ENCODE measurements around the gene ZSWIM5.
"Not testable (repeated sequence)": the region's sequence is repeated elsewhere in the genome, so short reads cannot be mapped to it uniquely, and the experiment has no call there.

DNA sequence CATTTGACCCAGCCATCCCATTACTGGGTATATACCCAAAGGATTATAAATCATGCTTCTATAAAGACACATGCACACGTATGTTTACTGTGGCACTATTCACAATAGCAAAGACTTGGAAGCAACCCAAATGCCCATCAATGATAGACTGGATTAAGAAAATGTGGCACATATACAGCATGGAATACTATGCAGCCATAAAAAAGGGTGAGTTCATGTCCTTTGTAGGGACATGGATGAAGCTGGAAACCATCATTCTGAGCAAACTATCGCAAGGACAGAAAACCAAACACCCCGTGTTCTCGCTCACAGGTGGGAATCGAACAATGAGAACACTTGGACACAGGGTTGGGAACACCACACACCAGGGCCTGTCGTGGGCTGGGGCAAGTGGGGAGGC is 38.5 kb downstream of the ZSWIM5 start:
- TF ChIP-seq, protein P1, sequence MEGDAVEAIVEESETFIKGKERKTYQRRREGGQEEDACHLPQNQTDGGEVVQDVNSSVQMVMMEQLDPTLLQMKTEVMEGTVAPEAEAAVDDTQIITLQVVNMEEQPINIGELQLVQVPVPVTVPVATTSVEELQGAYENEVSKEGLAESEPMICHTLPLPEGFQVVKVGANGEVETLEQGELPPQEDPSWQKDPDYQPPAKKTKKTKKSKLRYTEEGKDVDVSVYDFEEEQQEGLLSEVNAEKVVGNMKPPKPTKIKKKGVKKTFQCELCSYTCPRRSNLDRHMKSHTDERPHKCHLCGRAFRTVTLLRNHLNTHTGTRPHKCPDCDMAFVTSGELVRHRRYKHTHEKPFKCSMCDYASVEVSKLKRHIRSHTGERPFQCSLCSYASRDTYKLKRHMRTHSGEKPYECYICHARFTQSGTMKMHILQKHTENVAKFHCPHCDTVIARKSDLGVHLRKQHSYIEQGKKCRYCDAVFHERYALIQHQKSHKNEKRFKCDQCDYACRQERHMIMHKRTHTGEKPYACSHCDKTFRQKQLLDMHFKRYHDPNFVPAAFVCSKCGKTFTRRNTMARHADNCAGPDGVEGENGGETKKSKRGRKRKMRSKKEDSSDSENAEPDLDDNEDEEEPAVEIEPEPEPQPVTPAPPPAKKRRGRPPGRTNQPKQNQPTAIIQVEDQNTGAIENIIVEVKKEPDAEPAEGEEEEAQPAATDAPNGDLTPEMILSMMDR (IDR thresholded peaks at IDR 0.05), result not testable (repeated sequence)
- not testable (repeated sequence) for TF ChIP-seq POLR2A (IDR thresholded peaks at IDR 0.05)

Measured in lower leg skin (tissue), 3 donors.